HCT116 (cell line): Measurements from ENCODE around the gene PDE6A.

Source experiments
- ATF3 ChIP-seq: IDR thresholded peaks from 2 replicates; pipeline ENCODE4 v1.6.1; 2012
- CTCF ChIP-seq, 3 experiments: fragments of 200-600 bp in 1 of 3; sonication (generic) in 1 of 3; IDR thresholded peaks in 2 of 3; conservative IDR thresholded peaks in 1 of 3; 2 replicates each; pipeline ENCODE4 v1.5.1; 2012 to 2017; ENCODE audit warnings: low read depth in 2 of 3, low read length in 2 of 3, antibody characterized with exemption in 1 of 3, borderline replicate concordance in 1 of 3, control low read depth in 1 of 3, mild to moderate bottlenecking in 1 of 3, mixed read lengths in 1 of 3, mixed run types in 1 of 3, moderate library complexity in 1 of 3; ENCODE audit not compliant: insufficient read depth in 1 of 3
- MAX ChIP-seq: IDR thresholded peaks from 2 replicates; pipeline ENCODE4 v1.6.1; 2012
- POLR2A ChIP-seq: IDR thresholded peaks from 2 replicates; pipeline ENCODE4 v1.7.0; 2011; ENCODE audit warnings: borderline replicate concordance; ENCODE audit not compliant: insufficient read depth, insufficient read length; ENCODE audit errors: extremely low read depth
- POLR2AphosphoS5 ChIP-seq: IDR thresholded peaks from 2 replicates; pipeline ENCODE4 v1.6.1; 2011; ENCODE audit warnings: mild to moderate bottlenecking, low read depth, low read length, moderate library complexity
- RAD21 ChIP-seq: IDR thresholded peaks from 2 replicates; pipeline ENCODE4 v1.6.1; 2012; ENCODE audit warnings: low read depth, mild to moderate bottlenecking
- REST ChIP-seq: IDR thresholded peaks from 2 replicates; pipeline ENCODE4 v1.6.1; 2012; ENCODE audit warnings: low read depth
- SP1 ChIP-seq: IDR thresholded peaks from 2 replicates; pipeline ENCODE4 v1.6.1; 2012; ENCODE audit warnings: low read depth

- TF ChIP-seq REST (no peak), CTCF (IDR thresholded peaks at IDR 0.05 in 2 of 3, conservative IDR thresholded peaks at IDR 0.05 in 1 of 3; ENCODE audit: borderline replicate concordance in 1 of 3, insufficient read depth in 1 of 3, low read depth in 2 of 3, low read length in 2 of 3) (no peak), MAX (no peak), POLR2AphosphoS5 (no peak), ATF3 (no peak), SP1 (no peak), POLR2A (no peak), RAD21 (no peak)
Observed at GRCh38 chr5:149883550-149883949, 61.0 kb downstream of the PDE6A start.
